Mesendoderm (in vitro differentiated cells): ENCODE measurements around the gene DNAJB12.

Experiments
- DNase-seq: peaks from one replicate; pipeline ENCODE4 v3.0.0; 2013
- H2AK5ac ChIP-seq: 2 replicates; pipeline ENCODE4 v1.6.1; 2013; ENCODE audit warnings: low read length, inconsistent platforms
- H2BK120ac ChIP-seq: 2 replicates; pipeline ENCODE4 v1.6.1; 2013; ENCODE audit warnings: low read depth, mild to moderate bottlenecking, low read length, moderate library complexity, mixed read lengths
- H2BK15ac ChIP-seq: replicated peaks from 2 replicates; pipeline ENCODE4 v1.6.1; 2013; ENCODE audit warnings: low read depth, mild to moderate bottlenecking, moderate library complexity
- H2BK5ac ChIP-seq: 2 replicates; pipeline ENCODE4 v1.6.1; 2013; ENCODE audit warnings: low read length, inconsistent platforms
- H3K18ac ChIP-seq: 2 replicates; pipeline ENCODE4 v1.6.1; 2013; ENCODE audit warnings: mild to moderate bottlenecking, low read length, mixed read lengths
- H3K23ac ChIP-seq: one replicate; pipeline ENCODE4 v1.6.1; 2013; ENCODE audit warnings: low read length
- H3K27ac ChIP-seq: 2 replicates; pipeline ENCODE4 v1.5.1; 2013; ENCODE audit warnings: low read depth, mild to moderate bottlenecking, inconsistent platforms, low read length, moderate library complexity
- H3K27me3 ChIP-seq: 2 replicates; pipeline ENCODE4 v1.6.1; 2013; ENCODE audit warnings: low read length, control low read depth, mild to moderate bottlenecking, inconsistent platforms; ENCODE audit not compliant: insufficient read depth, poor library complexity
- H3K36me3 ChIP-seq: 2 replicates; pipeline ENCODE4 v1.6.1; 2013; ENCODE audit warnings: low read length, inconsistent platforms; ENCODE audit not compliant: control insufficient read depth, insufficient read depth
- H3K4ac ChIP-seq: one replicate; pipeline ENCODE4 v1.6.1; 2013; ENCODE audit warnings: low read depth, mild to moderate bottlenecking, low read length, moderate library complexity
- H3K4me1 ChIP-seq: 2 replicates; pipeline ENCODE4 v1.6.1; 2013; ENCODE audit warnings: low read depth, low read length, inconsistent platforms; ENCODE audit not compliant: control insufficient read depth
- H3K4me2 ChIP-seq: 2 replicates; pipeline ENCODE4 v1.6.1; 2013; ENCODE audit warnings: low read length
- H3K4me3 ChIP-seq: 2 replicates; pipeline ENCODE4 v1.5.1; 2013; ENCODE audit warnings: mild to moderate bottlenecking, low read length
- H3K56ac ChIP-seq: one replicate; pipeline ENCODE4 v1.6.1; 2013; ENCODE audit warnings: low read length
- H3K79me1 ChIP-seq: 2 replicates; pipeline ENCODE4 v1.6.1; 2013; ENCODE audit warnings: low read length, inconsistent platforms
- H3K79me2 ChIP-seq: 2 replicates; pipeline ENCODE4 v1.6.1; 2013; ENCODE audit warnings: mild to moderate bottlenecking, low read length; ENCODE audit not compliant: control insufficient read depth, insufficient read depth
- H3K9ac ChIP-seq: 2 replicates; pipeline ENCODE4 v1.6.1; 2013; ENCODE audit warnings: low read length, inconsistent platforms
- H4K5ac ChIP-seq: one replicate; pipeline ENCODE4 v1.6.1; 2013; ENCODE audit warnings: low read length
- H4K8ac ChIP-seq: one replicate; pipeline ENCODE4 v1.6.1; 2013; ENCODE audit warnings: low read depth, mild to moderate bottlenecking, control low read depth, low read length, moderate library complexity
- WGBS: extraction: QIAGEN DNeasy Blood & Tissue Kit; methylation state at CpG from one replicate; pipeline ENCODE4 v1.1.7; 2013; ENCODE audit warnings: low lambda C conversion rate, missing lambda C conversion rate; ENCODE audit not compliant: insufficient coverage; ENCODE audit errors: extremely low coverage; 5-methylcytosine and 5-hydroxymethylcytosine counted together

Gene DNAJB12

GRCh38 chr10:72365106-72365895 lies 10.6 kb upstream of the DNAJB12 start:
- Histone ChIP-seq H3K23ac (no peak overlapping the region), H3K79me1 (no peaks in the 10 kb centered on the region), H3K4me3 (no peak overlapping the region), H3K18ac (peak overlapping the region; percentile 85), H3K56ac (peak overlapping the region; percentile 90), H3K27ac (peak overlapping the region; percentile 65), H2BK5ac (peak overlapping the region; percentile 12), H3K79me2 (no peaks in the 10 kb centered on the region), H2BK120ac (peak overlapping the region; percentile 64), H4K5ac (peak overlapping the region; percentile 17), H3K4me2 (no peak overlapping the region), H2BK15ac (no peak overlapping the region), H4K8ac (no peak overlapping the region), H3K4me1 (peaks cover 3% of the 10 kb centered on the region), H3K4ac (peak overlapping the region; percentile 57), H3K36me3 (no peaks in the 10 kb centered on the region), H3K9ac (no peak overlapping the region), H2AK5ac (peak overlapping the region; percentile 5), H3K27me3 (no peaks in the 10 kb centered on the region)
- DNase-seq, result peak; percentile 85
- no CpG with 5 or more reads among the region's 7 CpGs for WGBS

GRCh38 chr10:72364239-72364777 lies 9.6 kb upstream of the DNAJB12 start:
- Histone ChIP-seq H3K9ac (peak overlapping the region; percentile 59), H3K56ac (peak overlapping the region; percentile 90), H2BK15ac (no peak overlapping the region), H3K4me2 (no peak overlapping the region), H2BK5ac (peak overlapping the region; percentile 89), H4K8ac (peak overlapping the region; percentile 67), H3K27ac (peak overlapping the region; percentile 65), H3K18ac (peak overlapping the region; percentile 85), H3K27me3 (no peaks in the 10 kb centered on the region), H3K23ac (no peak overlapping the region), H3K79me1 (no peaks in the 10 kb centered on the region), H3K4ac (peak overlapping the region; percentile 66), H3K79me2 (no peaks in the 10 kb centered on the region), H3K36me3 (no peaks in the 10 kb centered on the region), H2BK120ac (no peak overlapping the region), H3K4me3 (no peak overlapping the region), H4K5ac (no peak overlapping the region), H2AK5ac (no peak overlapping the region), H3K4me1 (peaks cover 3% of the 10 kb centered on the region)
- DNase-seq, result peak; percentile 97
- no CpG with 5 or more reads among the region's 12 CpGs for WGBS

GRCh38 chr10:72356987-72357386 lies 2.3 kb upstream of the DNAJB12 start:
- H2BK5ac ChIP-seq, result no peak overlapping the region
- DNase-seq, result no peak
- H3K36me3 ChIP-seq, result no peaks in the 10 kb centered on the region

GRCh38 chr10:72356115-72356514 lies 1.4 kb upstream of the DNAJB12 start:
- Histone ChIP-seq H4K5ac (no peak overlapping the region), H3K56ac (no peak overlapping the region), H2BK15ac (no peak overlapping the region), H3K4me3 (no peak overlapping the region), H3K27ac (no peak overlapping the region), H3K4ac (no peak overlapping the region), H3K18ac (no peak overlapping the region), H3K9ac (no peak overlapping the region), H3K23ac (no peak overlapping the region), H3K4me1 (peaks cover 4% of the 10 kb centered on the region), H2BK120ac (no peak overlapping the region), H2AK5ac (no peak overlapping the region), H4K8ac (no peak overlapping the region), H3K4me2 (no peak overlapping the region), H2BK5ac (no peak overlapping the region), H3K79me1 (peaks cover 17% of the 10 kb centered on the region), H3K27me3 (no peaks in the 10 kb centered on the region), H3K36me3 (peaks cover 1% of the 10 kb centered on the region), H3K79me2 (peaks cover 24% of the 10 kb centered on the region)
- no peak for DNase-seq
- WGBS, result 100% methylated on average over 1 of the region's 6 CpGs

More at GRCh38 chr10:72356987-72357386, 2.3 kb upstream of the DNAJB12 start:
- Histone ChIP-seq H3K4me1 (peaks cover 4% of the 10 kb centered on the region), H3K4ac (no peak overlapping the region), H3K4me2 (no peak overlapping the region), H3K79me2 (peaks cover 15% of the 10 kb centered on the region), H3K4me3 (no peak overlapping the region), H3K18ac (no peak overlapping the region), H2BK15ac (no peak overlapping the region), H3K27ac (no peak overlapping the region), H2AK5ac (no peak overlapping the region), H4K5ac (no peak overlapping the region), H4K8ac (no peak overlapping the region), H3K23ac (no peak overlapping the region), H3K56ac (no peak overlapping the region), H3K79me1 (peaks cover 11% of the 10 kb centered on the region), H3K9ac (no peak overlapping the region), H3K27me3 (no peaks in the 10 kb centered on the region), H2BK120ac (no peak overlapping the region)
- WGBS, result no CpG with 5 or more reads among the region's 4 CpGs

- H2BK15ac ChIP-seq, result no peak overlapping the region
- H3K18ac ChIP-seq, result no peak overlapping the region
- H2BK120ac ChIP-seq, result no peak overlapping the region
- peak overlapping the region; percentile 38 for H3K27ac ChIP-seq
- H3K23ac ChIP-seq, result no peak overlapping the region
- no peak for DNase-seq
- WGBS, result no CpG with 5 or more reads among the region's 7 CpGs
- H4K5ac ChIP-seq, result peak overlapping the region; percentile 89
- no peak overlapping the region for H4K8ac ChIP-seq
- peak overlapping the region; percentile 66 for H3K4me2 ChIP-seq
- H3K27me3 ChIP-seq, result no peaks in the 10 kb centered on the region
- peak overlapping the region; percentile 85 for H3K56ac ChIP-seq
- peaks cover 30% of the 10 kb centered on the region for H3K79me2 ChIP-seq
- H3K79me1 ChIP-seq, result peaks cover 20% of the 10 kb centered on the region
- no peak overlapping the region for H2AK5ac ChIP-seq
- H3K4me1 ChIP-seq, result peaks cover 4% of the 10 kb centered on the region
- H3K9ac ChIP-seq, result peak overlapping the region; percentile 79
- no peak overlapping the region for H2BK5ac ChIP-seq
- H3K4me3 ChIP-seq, result peak overlapping the region; percentile 41
- H3K4ac ChIP-seq, result no peak overlapping the region
- H3K36me3 ChIP-seq, result peaks cover 1% of the 10 kb centered on the region
These were observed 466 bp upstream of the DNAJB12 start for GRCh38 chr10:72355214-72355555.
